ENCODE data around the gene TEP1. TPM values are rescaled to one million over a fixed set of nuclear protein-coding genes. Genes with fewer than 3 reads are reported as not detected.

The TEP1 gene
- total RNA-seq, 1 donor from 2014 or later, result 28.4 TPM

DNA sequence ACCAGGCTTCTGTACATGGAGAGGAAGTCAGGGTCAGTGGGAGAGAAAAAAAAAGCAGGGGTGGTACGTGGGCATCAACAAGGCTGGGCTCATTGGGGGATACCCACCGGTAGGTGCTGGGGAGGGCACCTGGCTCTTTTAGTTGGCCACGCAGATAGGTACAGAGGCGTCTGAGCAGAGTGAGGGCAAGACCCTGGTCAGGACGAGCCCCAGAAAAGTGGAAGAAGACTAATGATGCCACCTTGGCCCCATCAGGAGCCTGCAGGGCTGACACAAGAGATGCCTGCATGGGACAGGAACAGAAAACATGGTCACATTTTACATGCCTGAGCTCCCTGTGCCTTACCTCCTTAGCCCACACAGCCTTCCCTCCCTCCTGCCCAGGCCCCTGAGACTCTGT, 29.7 kb downstream of the TEP1 start:
- H3K79me2 ChIP-seq (ENCODE audit: insufficient read depth, low read length), result no peaks in the 10 kb centered on the region
- no peak overlapping the region for H3K4me2 ChIP-seq (ENCODE audit: low read length)
- H3K36me3 ChIP-seq (ENCODE audit: insufficient read depth, low read length), result peaks cover 44% of the 10 kb centered on the region
- no peaks in the 10 kb centered on the region for H3K9me3 ChIP-seq (ENCODE audit: insufficient read depth, low read depth, low read length)
- no peaks in the 10 kb centered on the region for H3K27me3 Mint-ChIP-seq (ENCODE audit: low read depth, unreplicated experiment)
- no peak overlapping the region for H3K9ac ChIP-seq (ENCODE audit: low read length)
- H2AFZ ChIP-seq (ENCODE audit: low read depth, low read length), result no peak overlapping the region
- no peaks in the 10 kb centered on the region for H3K4me1 Mint-ChIP-seq (ENCODE audit: low read depth, unreplicated experiment)
- TF ChIP-seq, protein P1, sequence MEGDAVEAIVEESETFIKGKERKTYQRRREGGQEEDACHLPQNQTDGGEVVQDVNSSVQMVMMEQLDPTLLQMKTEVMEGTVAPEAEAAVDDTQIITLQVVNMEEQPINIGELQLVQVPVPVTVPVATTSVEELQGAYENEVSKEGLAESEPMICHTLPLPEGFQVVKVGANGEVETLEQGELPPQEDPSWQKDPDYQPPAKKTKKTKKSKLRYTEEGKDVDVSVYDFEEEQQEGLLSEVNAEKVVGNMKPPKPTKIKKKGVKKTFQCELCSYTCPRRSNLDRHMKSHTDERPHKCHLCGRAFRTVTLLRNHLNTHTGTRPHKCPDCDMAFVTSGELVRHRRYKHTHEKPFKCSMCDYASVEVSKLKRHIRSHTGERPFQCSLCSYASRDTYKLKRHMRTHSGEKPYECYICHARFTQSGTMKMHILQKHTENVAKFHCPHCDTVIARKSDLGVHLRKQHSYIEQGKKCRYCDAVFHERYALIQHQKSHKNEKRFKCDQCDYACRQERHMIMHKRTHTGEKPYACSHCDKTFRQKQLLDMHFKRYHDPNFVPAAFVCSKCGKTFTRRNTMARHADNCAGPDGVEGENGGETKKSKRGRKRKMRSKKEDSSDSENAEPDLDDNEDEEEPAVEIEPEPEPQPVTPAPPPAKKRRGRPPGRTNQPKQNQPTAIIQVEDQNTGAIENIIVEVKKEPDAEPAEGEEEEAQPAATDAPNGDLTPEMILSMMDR (IDR thresholded peaks at IDR 0.05; ENCODE audit: insufficient read depth, low read depth, low read length), result no peak
- TF ChIP-seq EZH2 (IDR thresholded peaks at IDR 0.05; ENCODE audit: insufficient read depth, low read length), result no peak
- H3K27me3 ChIP-seq (ENCODE audit: insufficient read depth, low read length), result no peaks in the 10 kb centered on the region
- H3K9me3 Mint-ChIP-seq (ENCODE audit: unreplicated experiment), result no peaks in the 10 kb centered on the region
- H3K27ac Mint-ChIP-seq (ENCODE audit: unreplicated experiment), result no peak overlapping the region
- H4K20me1 ChIP-seq (ENCODE audit: insufficient read depth, low read length), result no peaks in the 10 kb centered on the region
- no peaks in the 10 kb centered on the region for H3K4me1 ChIP-seq (ENCODE audit: insufficient read depth, low read length)
- H3K27ac ChIP-seq (ENCODE audit: low read depth, low read length), result no peak overlapping the region
- FAIRE-seq (no peak), DNase-seq (ENCODE audit: low read depth) (no peak)
- peaks cover 36% of the 10 kb centered on the region for H3K36me3 Mint-ChIP-seq (ENCODE audit: low read depth, unreplicated experiment)
- H3K4me3 ChIP-seq (ENCODE audit: insufficient read depth, low read depth, low read length), result no peak overlapping the region
- no peak overlapping the region for H3K4me3 Mint-ChIP-seq (ENCODE audit: unreplicated experiment)

DNA sequence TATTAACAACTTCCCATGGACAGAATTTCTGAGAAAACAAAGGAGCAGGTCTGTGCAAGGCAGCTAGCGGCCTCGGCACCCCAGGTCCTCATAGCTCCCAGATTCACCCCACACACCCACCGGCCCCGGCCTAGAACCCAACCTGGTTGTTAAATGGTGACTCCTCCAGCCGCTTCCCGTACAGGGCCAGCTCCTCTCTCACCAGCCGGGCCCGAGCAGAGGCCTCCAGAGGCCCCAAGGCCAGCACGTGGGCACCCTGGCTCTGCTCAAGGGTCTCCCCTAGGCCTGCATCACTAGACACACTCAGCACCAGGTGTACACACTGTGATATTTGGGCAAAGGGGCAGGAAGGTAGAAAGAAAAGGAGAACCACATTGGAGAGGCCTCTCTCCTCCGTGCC, 30.3 kb downstream of the TEP1 start:
- DNase-seq (ENCODE audit: low read depth), result no peak
- Histone ChIP-seq H4K20me1 (ENCODE audit: insufficient read depth, low read length) (no peaks in the 10 kb centered on the region), H3K27ac (ENCODE audit: low read depth, low read length) (no peak overlapping the region), H3K4me3 (ENCODE audit: insufficient read depth, low read depth, low read length) (no peak overlapping the region), H3K9me3 (ENCODE audit: insufficient read depth, low read depth, low read length) (no peaks in the 10 kb centered on the region), H3K36me3 (ENCODE audit: insufficient read depth, low read length) (peaks cover 40% of the 10 kb centered on the region), H3K79me2 (ENCODE audit: insufficient read depth, low read length) (no peaks in the 10 kb centered on the region), H3K4me2 (ENCODE audit: low read length) (no peak overlapping the region), H3K9ac (ENCODE audit: low read length) (no peak overlapping the region), H3K27me3 (ENCODE audit: insufficient read depth, low read length) (no peaks in the 10 kb centered on the region), H2AFZ (ENCODE audit: low read depth, low read length) (no peak overlapping the region), H3K4me1 (ENCODE audit: insufficient read depth, low read length) (no peaks in the 10 kb centered on the region)
- H3K4me3 Mint-ChIP-seq (ENCODE audit: unreplicated experiment), result no peak overlapping the region
- TF ChIP-seq EZH2 (IDR thresholded peaks at IDR 0.05; ENCODE audit: insufficient read depth, low read length), result no peak
- TF ChIP-seq, protein P1 (IDR thresholded peaks at IDR 0.05; ENCODE audit: insufficient read depth, low read depth, low read length), result no peak
- no peaks in the 10 kb centered on the region for H3K9me3 Mint-ChIP-seq (ENCODE audit: unreplicated experiment)
- peaks cover 31% of the 10 kb centered on the region for H3K36me3 Mint-ChIP-seq (ENCODE audit: low read depth, unreplicated experiment)
- no peaks in the 10 kb centered on the region for H3K4me1 Mint-ChIP-seq (ENCODE audit: low read depth, unreplicated experiment)
- H3K27ac Mint-ChIP-seq (ENCODE audit: unreplicated experiment), result no peak overlapping the region
- no peaks in the 10 kb centered on the region for H3K27me3 Mint-ChIP-seq (ENCODE audit: low read depth, unreplicated experiment)
- FAIRE-seq, result no peak

DNA sequence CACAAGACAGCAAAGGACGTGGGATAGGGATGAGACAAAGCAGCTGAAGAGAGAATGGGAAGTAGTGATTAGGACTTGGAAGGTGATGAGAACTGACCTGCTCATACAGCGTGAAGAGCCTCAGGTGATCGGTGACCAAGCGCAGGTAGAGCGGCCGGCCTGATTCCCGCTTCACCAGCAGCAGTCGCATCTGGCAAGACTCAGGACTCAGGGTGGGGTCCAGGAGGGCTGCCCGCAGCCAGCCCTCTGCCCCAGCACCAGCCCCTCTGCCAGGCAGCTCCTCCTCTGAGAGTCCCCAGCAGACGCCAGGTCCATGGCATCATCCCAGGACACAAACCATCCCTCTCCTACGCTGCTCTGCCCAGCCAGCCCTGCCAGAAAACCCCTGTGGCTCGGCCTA, 30.8 kb downstream of the TEP1 start:
- FAIRE-seq, result no peak
- peaks cover 40% of the 10 kb centered on the region for H3K36me3 ChIP-seq (ENCODE audit: insufficient read depth, low read length)
- H3K27me3 ChIP-seq (ENCODE audit: insufficient read depth, low read length), result no peaks in the 10 kb centered on the region

More for the DNA sequence above, 30.8 kb downstream of the TEP1 start:
- DNase-seq (ENCODE audit: low read depth), result no peak
- no peak overlapping the region for H3K4me2 ChIP-seq (ENCODE audit: low read length)
- TF ChIP-seq EZH2 (IDR thresholded peaks at IDR 0.05; ENCODE audit: insufficient read depth, low read length), result no peak
- TF ChIP-seq, protein P1 (IDR thresholded peaks at IDR 0.05; ENCODE audit: insufficient read depth, low read depth, low read length), result no peak
- H3K4me3 Mint-ChIP-seq (ENCODE audit: unreplicated experiment), result no peak overlapping the region
- no peaks in the 10 kb centered on the region for H3K9me3 Mint-ChIP-seq (ENCODE audit: unreplicated experiment)
- no peak overlapping the region for H3K27ac ChIP-seq (ENCODE audit: low read depth, low read length)
- no peaks in the 10 kb centered on the region for H3K79me2 ChIP-seq (ENCODE audit: insufficient read depth, low read length)
- no peak overlapping the region for H3K4me3 ChIP-seq (ENCODE audit: insufficient read depth, low read depth, low read length)
- no peak overlapping the region for H3K27ac Mint-ChIP-seq (ENCODE audit: unreplicated experiment)
- H3K4me1 ChIP-seq (ENCODE audit: insufficient read depth, low read length), result no peaks in the 10 kb centered on the region
- peaks cover 31% of the 10 kb centered on the region for H3K36me3 Mint-ChIP-seq (ENCODE audit: low read depth, unreplicated experiment)
- H3K4me1 Mint-ChIP-seq (ENCODE audit: low read depth, unreplicated experiment), result no peaks in the 10 kb centered on the region
- no peak overlapping the region for H2AFZ ChIP-seq (ENCODE audit: low read depth, low read length)
- no peaks in the 10 kb centered on the region for H3K9me3 ChIP-seq (ENCODE audit: insufficient read depth, low read depth, low read length)
- H3K9ac ChIP-seq (ENCODE audit: low read length), result no peak overlapping the region
- H4K20me1 ChIP-seq (ENCODE audit: insufficient read depth, low read length), result no peaks in the 10 kb centered on the region
- no peaks in the 10 kb centered on the region for H3K27me3 Mint-ChIP-seq (ENCODE audit: low read depth, unreplicated experiment)
